Keratinocyte (primary cell): Measurements from ENCODE around the gene MELTF.

Source experiments
- EZH2 ChIP-seq: IDR thresholded peaks from one replicate; pipeline ENCODE4 v1.6.1; 2012; ENCODE audit warnings: inconsistent platforms, mild to moderate bottlenecking, low read length, moderate library complexity
- TF ChIP-seq, protein P1 (sequence below), 3 experiments: IDR thresholded peaks in 1 of 3; conservative IDR thresholded peaks in 1 of 3; optimal IDR thresholded peaks in 1 of 3; 2 replicates in 2 of 3; 3 replicates in 1 of 3; pipeline versions ENCODE3 to v1.5.1; 2011; ENCODE audit warnings: low read length in 3 of 3, mild to moderate bottlenecking in 3 of 3, moderate library complexity in 2 of 3, control low read depth in 1 of 3, inconsistent platforms in 1 of 3; ENCODE audit not compliant: insufficient read depth in 2 of 3; ENCODE audit errors: extremely low read depth in 1 of 3

DNA sequence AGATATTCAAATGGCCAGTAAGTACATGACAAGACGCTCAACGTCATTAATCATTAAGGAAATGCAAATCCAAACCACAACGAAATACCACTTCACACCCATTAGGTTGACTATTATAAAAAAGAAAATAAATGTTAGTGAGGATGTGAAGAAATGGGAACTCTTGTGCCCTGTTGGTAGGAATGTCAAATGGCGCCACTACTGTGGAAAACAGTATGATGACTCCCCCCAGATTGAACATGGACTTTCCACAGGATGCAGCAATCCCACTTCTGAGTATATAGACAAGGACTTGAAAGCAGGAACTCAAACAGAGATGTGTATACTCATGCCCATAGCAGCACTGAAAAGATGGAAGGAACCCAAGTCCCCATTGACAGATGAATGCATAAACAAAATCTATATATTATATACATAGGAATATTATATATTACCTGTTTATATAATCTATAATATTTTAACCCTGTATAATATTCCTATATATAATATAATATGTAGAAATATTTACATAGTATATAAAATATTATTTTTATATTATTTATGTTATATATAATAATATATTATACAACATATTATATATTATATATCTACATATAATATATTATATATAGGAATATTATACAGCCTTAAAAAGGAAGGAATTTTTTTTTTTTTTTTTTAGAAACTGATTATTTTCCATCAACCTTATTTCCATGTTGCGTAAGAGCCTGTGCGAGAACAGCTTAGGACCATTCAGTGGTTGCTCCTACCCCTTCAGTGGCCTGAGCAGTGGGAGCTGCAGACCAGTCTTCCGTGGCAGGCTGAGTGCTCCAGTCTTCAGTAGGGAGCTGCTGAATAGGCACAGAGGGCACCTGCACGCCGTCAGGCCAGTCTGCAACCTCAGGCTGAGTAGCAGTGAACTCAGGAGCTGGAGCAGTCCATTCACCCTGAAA, 43.4 kb downstream of the MELTF start:
- TF ChIP-seq, protein P1, sequence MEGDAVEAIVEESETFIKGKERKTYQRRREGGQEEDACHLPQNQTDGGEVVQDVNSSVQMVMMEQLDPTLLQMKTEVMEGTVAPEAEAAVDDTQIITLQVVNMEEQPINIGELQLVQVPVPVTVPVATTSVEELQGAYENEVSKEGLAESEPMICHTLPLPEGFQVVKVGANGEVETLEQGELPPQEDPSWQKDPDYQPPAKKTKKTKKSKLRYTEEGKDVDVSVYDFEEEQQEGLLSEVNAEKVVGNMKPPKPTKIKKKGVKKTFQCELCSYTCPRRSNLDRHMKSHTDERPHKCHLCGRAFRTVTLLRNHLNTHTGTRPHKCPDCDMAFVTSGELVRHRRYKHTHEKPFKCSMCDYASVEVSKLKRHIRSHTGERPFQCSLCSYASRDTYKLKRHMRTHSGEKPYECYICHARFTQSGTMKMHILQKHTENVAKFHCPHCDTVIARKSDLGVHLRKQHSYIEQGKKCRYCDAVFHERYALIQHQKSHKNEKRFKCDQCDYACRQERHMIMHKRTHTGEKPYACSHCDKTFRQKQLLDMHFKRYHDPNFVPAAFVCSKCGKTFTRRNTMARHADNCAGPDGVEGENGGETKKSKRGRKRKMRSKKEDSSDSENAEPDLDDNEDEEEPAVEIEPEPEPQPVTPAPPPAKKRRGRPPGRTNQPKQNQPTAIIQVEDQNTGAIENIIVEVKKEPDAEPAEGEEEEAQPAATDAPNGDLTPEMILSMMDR (optimal IDR thresholded peaks at IDR 0.05 in 1 of 3, IDR thresholded peaks at IDR 0.05 in 1 of 3, conservative IDR thresholded peaks at IDR 0.05 in 1 of 3; ENCODE audit: extremely low read depth in 1 of 3, insufficient read depth in 2 of 3, low read length in 3 of 3) = no peak
- no peak for TF ChIP-seq EZH2
